Measurements from ENCODE around the gene R3HDML.
"Not testable (repeated sequence)": the region's sequence is repeated elsewhere in the genome, so short reads cannot be mapped to it uniquely, and the experiment has no call there.

The R3HDML gene

GRCh38 chr20:44328428-44328827 lies 8.4 kb upstream of the R3HDML start:
- no peak for DNase-seq (ENCODE audit: low read depth in 2 of 2)

GRCh38 chr20:44331201-44331600 lies 5.6 kb upstream of the R3HDML start:
- no peak for DNase-seq (ENCODE audit: low read depth in 2 of 2)

- no peak for DNase-seq (ENCODE audit: low read depth in 2 of 2)
Observed at GRCh38 chr20:44334306-44334705, 2.5 kb upstream of the R3HDML start.

- no peak for DNase-seq (ENCODE audit: low read depth in 2 of 2)
Observed at GRCh38 chr20:44334709-44335108, 2.1 kb upstream of the R3HDML start.

GRCh38 chr20:44335675-44336074 lies 1.2 kb upstream of the R3HDML start:
- DNase-seq (ENCODE audit: low read depth in 2 of 2), result no peak

- no peak for DNase-seq (ENCODE audit: low read depth in 2 of 2)
Observed at GRCh38 chr20:44336086-44336485, 757 bp upstream of the R3HDML start.

- DNase-seq (ENCODE audit: low read depth in 2 of 2), result no peak
Observed at GRCh38 chr20:44342248-44342647, 5.4 kb downstream of the R3HDML start.

- no peak for DNase-seq (ENCODE audit: low read depth in 2 of 2)
Observed at GRCh38 chr20:44343162-44343675, 6.4 kb downstream of the R3HDML start.

GRCh38 chr20:44344723-44345122 lies 7.9 kb downstream of the R3HDML start:
- no peak for DNase-seq (ENCODE audit: low read depth in 2 of 2)

GRCh38 chr20:44345147-44345546 lies 8.3 kb downstream of the R3HDML start:
- DNase-seq (ENCODE audit: low read depth in 2 of 2), result no peak

GRCh38 chr20:44345941-44346340 lies 9.1 kb downstream of the R3HDML start:
- DNase-seq (ENCODE audit: low read depth in 2 of 2), result not testable (repeated sequence)

GRCh38 chr20:44348168-44348659 lies 11.4 kb downstream of the R3HDML start:
- DNase-seq (ENCODE audit: low read depth in 2 of 2), result no peak

GRCh38 chr20:44349349-44349748 lies 12.5 kb downstream of the R3HDML start:
- no peak for DNase-seq (ENCODE audit: low read depth in 2 of 2)

- no peak for DNase-seq (ENCODE audit: low read depth in 2 of 2)
Observed at GRCh38 chr20:44350567-44350966, 13.7 kb downstream of the R3HDML start.

- DNase-seq (ENCODE audit: low read depth in 2 of 2), result no peak
Observed at GRCh38 chr20:44354979-44355497, 18.2 kb downstream of the R3HDML start.

GRCh38 chr20:44355498-44356352 lies 18.9 kb downstream of the R3HDML start, which contains the start of gene HNF4A:
Gene HNF4A, plus strand, starts transcription at chr20:44355699. Its CDS starts 106 bp downstream, at chr20:44355805.
- no peak for DNase-seq (ENCODE audit: low read depth in 2 of 2)

- DNase-seq (ENCODE audit: low read depth in 2 of 2), result no peak
Observed at GRCh38 chr20:44356353-44356723, 19.5 kb downstream of the R3HDML start.

GRCh38 chr20:44357020-44357419 lies 20.2 kb downstream of the R3HDML start:
- no peak for DNase-seq (ENCODE audit: low read depth in 2 of 2)

- no peak for DNase-seq (ENCODE audit: low read depth in 2 of 2)
Observed at GRCh38 chr20:44357555-44358125, 20.8 kb downstream of the R3HDML start.

GRCh38 chr20:44358776-44359175 lies 21.9 kb downstream of the R3HDML start:
- no peak for DNase-seq (ENCODE audit: low read depth in 2 of 2)

- no peak for DNase-seq (ENCODE audit: low read depth in 2 of 2)
Observed at GRCh38 chr20:44360221-44360620, 23.4 kb downstream of the R3HDML start.

- no peak for DNase-seq (ENCODE audit: low read depth in 2 of 2)
Observed at GRCh38 chr20:44361021-44361420, 24.2 kb downstream of the R3HDML start.

- DNase-seq (ENCODE audit: low read depth in 2 of 2), result no peak
Observed at GRCh38 chr20:44362466-44362940, 25.7 kb downstream of the R3HDML start.
